ENCODE measurements around the gene PDE7B.

Gene PDE7B

DNA sequence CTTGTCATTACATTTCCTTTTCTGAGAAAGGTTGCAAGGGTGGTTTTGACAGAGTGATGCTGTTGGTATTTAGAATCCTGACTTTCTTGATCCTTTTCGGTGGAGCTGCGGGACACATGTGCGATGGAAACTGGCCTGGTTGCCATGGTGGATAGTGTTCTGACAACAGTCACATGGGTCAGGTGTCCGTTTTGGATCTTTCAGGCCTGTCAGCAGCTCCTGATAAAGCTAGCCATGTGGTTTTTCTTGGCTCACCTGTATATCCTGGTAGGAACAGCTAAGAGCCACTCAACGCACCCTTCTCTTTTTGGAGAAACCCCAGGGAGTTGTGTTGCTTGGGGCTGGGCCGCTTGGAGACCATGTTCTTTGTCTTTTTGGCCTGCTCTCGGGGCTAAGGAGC lies 221.2 kb downstream of the PDE7B start:
- TF ChIP-seq CTCF (conservative IDR thresholded peaks at IDR 0.05; ENCODE audit: low read length) = no peak
- DNase-seq (ENCODE audit: low read depth) = no peak
- no peak overlapping the region for H3K4me3 ChIP-seq (ENCODE audit: low read length)

GRCh38 chr6:136073216-136073615 lies 221.7 kb downstream of the PDE7B start:
- no peak overlapping the region for H3K4me3 ChIP-seq (ENCODE audit: low read length)
- no peak for TF ChIP-seq CTCF (conservative IDR thresholded peaks at IDR 0.05; ENCODE audit: low read length)
- DNase-seq (ENCODE audit: low read depth) = peak; percentile 49

DNA sequence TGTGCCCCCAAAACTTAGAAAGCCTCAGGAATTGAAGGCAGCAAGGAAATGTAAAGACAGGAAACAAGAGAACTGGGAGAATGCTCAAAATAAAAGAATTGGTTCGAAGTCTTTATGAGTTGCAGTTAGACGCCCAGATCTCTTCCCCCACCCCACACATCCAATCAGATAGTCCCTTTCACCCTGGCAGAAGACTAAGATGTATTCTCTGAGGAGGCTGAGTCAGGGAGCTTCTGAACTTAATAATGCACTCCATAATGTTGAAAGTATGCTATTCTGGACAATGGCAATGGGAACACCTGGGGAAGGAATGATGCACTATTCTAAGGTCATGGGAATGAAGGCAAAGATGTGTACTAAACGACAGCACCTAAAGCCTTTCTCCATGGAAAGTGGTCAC lies 225.0 kb downstream of the PDE7B start:
- no peak overlapping the region for H3K4me3 ChIP-seq (ENCODE audit: low read length)
- DNase-seq (ENCODE audit: low read depth) = peak; percentile 73
- no peak for TF ChIP-seq CTCF (conservative IDR thresholded peaks at IDR 0.05; ENCODE audit: low read length)

- peak; percentile 98 for DNase-seq (ENCODE audit: low read depth)
- no peak overlapping the region for H3K4me3 ChIP-seq (ENCODE audit: low read length)
- peak; percentile 2; the same call in 1 of the 2 replicates for TF ChIP-seq CTCF (conservative IDR thresholded peaks at IDR 0.05; ENCODE audit: low read length)
Measured at GRCh38 chr6:136077834-136078576, 226.5 kb downstream of the PDE7B start.

DNA sequence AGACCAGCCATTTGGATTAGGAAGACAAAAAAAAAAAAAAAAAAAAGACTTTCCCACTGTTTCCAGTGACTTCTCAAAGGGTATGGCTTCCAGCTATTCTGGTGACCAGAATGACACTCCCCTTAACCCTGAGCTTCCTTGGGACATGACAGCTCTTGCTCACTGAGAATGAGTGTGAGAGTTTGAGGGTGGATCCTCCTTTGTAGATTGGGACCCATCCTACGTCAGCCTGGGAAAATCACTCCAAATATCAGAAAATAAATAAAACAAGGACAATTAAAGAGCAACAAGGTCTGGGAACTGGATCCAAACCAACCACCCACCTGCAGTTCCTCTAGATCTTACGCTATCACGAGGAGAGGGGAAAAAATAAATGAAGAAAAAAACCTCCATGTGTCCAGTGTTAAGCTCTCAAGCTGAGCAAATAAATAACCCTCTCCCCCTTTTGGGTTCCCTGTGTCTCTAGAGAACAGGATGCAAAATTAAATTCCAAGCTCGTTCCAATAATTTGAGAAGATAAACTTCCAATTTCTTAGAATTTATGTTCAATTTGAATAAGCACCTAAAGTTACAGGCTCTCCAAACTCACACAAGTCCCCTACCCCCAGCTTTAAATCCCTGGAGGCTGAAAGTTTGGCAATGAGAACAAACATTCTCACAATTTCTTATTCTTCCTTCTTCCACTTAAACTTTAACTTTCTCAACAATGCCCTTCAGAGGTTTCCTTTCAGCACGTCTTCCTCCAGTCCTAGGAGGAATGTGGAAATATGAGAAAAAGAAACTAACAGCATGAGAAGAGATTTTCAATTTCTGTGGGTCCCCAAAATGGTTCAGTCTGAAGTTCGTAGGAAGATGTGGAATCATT lies 228.4 kb downstream of the PDE7B start:
- TF ChIP-seq CTCF (conservative IDR thresholded peaks at IDR 0.05; ENCODE audit: low read length) = no peak
- DNase-seq (ENCODE audit: low read depth) = no peak
- no peak overlapping the region for H3K4me3 ChIP-seq (ENCODE audit: low read length)

DNA sequence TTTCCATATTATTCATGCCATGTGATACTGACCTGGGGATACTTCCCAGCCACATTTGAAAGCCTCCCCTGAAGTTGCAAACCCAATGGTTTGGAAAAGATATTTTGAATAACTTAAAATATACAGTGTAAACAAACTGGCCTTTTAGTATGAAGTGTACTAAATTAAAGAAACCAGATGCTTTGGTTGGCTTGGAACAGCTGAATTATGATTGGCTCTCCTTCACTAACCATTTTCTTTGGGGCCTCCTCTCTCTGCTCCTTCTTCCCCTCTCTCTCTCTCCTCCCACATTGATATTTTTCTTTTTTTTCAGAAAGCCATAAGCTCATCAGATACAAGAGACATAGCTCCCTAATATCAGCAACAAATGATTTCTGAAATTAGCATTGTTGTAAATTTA lies 232.0 kb downstream of the PDE7B start:
- no peak overlapping the region for H3K4me3 ChIP-seq (ENCODE audit: low read length)
- DNase-seq (ENCODE audit: low read depth) = no peak
- TF ChIP-seq CTCF (conservative IDR thresholded peaks at IDR 0.05; ENCODE audit: low read length) = no peak

All from AG10803 (cell line).